Hematopoietic multipotent progenitor cell treated with erythropoietin and hydrocortisone succinate and interleukin-3 and kit ligand, for 6 days (in vitro differentiated cells): ENCODE results near the gene CAT.

Experiments
- DNase-seq: peaks from one replicate; pipeline ENCODE4 v3.0.0-alpha.2; 2015

Gene CAT

DNA sequence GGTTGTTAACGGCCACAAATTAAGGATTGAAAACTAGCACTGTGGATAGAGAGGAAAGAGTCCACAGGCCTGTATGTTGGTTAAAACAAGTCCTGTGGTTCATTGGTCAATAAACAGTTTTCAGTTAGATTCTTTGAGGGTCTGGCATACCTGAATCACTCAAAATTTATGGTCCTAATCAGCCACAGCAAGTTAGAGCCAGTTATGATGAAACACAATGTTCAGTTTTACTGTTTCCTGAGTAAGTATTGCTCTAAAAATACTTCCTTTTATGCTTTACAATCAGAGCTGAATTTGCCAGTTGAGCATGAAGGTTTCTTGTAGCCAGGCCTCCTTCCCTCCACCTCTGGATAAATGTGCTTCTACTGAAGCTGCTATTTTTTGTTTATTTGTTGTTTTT is 12.9 kb upstream of the CAT start:
- DNase-seq: peak; percentile 73

DNA sequence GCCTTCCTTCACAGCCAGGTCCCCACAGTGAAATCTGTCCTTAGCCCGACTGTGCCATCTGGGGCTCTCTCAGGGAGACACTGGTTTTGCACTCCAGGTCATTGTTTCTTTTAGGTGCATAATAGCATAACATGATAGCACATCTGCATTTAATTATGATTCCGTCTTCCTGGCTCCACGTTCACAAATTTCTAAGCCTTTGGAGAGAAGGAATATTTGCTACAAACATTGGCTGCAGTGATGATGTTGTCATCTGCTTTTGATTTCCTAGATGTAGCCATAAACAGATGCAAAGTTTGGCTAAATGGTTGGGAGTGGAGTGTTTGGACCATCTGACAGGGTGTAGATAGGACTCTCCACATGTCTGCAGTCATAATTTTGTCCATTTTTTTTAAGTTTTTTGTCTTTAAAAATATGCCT is 12.0 kb upstream of the CAT start:
- no peak for DNase-seq

DNA sequence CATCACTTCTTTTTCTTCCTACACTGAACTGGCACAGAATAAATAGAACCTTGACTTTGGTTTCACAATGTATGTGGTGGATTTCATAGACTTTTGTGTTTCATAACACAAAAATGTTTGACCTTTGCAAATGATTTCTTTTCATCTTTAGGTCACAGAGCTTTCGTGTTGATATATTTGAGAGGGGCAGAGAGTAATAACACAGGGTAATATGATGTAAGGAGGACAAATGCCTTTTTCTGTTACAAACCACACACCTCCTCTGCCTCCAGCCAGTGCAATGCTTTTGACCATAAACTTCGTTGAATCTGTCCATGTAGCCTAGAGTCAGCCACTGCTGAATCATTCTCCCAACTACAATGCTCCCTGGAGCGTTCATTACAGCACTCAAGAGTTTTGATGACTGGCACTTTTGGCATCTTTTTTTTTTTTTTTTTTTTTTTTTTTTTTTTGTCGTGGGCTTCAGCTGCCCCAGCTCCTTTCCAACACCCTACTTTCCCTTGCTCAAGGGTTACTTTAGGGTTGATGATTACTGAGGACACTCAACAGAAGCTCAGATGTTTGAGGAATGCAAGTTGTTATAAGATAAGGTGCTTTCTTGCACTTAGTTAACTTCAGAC is 11.4 kb upstream of the CAT start:
- DNase-seq: peak; percentile 80

- peak; percentile 51 for DNase-seq
These were observed 6.8 kb upstream of the CAT start for GRCh38 chr11:34431979-34432378.

DNA sequence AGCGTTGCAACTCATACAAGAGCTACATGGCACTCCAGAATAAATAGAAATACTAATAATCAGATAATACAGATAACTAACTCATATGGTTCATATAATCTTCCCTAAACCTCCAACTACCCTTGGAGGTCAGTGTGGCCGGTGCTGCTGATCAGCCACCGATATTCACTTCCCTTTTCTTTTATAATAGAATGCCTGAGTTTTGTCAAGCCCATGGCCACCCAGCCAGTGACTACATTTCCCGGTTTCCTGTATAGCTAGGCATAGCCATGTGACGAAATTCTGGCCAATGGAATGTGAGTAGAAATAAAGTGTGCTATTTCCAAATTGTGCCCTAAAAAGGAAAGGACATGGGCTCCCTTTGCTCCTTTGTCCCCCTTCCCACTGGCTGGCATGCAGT is 5.9 kb upstream of the CAT start:
- no peak for DNase-seq

GRCh38 chr11:34433899-34434298 is 4.8 kb upstream of the CAT start:
- DNase-seq: no peak

DNA sequence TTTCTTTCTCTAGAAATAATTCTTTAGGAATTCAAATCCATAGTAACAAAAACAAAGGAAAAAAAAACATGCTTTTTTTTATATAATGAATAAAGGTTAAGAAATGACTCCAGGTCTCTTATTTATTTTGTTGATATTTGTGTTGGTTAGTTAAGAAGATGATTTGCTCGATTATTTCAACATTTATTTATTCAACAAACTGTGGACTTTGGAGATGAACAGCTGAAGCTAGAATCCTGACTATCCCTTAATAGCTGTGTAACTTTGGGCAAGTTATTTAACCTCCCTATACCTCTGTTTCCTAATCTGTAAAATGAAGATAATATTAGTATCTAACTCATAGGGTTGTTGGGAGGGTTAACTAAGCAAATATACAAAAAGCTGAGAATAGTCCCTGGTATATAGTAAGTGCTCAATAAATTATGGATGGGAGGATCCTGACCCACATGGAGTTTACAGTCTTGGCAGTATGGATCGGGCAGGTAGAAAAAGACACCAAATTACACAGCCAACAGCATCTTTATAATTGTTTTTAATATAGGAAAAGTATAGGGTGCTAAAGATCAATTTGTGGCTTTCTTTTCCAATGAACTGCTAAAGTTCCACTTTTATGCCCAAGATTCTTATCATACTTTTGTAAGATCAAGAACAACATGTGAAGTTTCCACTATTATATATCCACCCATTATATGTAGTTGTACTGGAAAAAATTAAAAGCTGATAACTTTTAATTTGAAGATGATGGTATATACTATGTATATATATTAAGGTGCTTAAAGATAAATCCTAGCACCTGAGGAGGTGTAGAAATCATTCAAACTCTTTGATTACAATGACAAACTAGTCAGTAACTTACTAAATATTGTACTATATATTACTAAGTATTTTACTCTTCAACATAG is 1.3 kb upstream of the CAT start:
- DNase-seq: no peak

DNA sequence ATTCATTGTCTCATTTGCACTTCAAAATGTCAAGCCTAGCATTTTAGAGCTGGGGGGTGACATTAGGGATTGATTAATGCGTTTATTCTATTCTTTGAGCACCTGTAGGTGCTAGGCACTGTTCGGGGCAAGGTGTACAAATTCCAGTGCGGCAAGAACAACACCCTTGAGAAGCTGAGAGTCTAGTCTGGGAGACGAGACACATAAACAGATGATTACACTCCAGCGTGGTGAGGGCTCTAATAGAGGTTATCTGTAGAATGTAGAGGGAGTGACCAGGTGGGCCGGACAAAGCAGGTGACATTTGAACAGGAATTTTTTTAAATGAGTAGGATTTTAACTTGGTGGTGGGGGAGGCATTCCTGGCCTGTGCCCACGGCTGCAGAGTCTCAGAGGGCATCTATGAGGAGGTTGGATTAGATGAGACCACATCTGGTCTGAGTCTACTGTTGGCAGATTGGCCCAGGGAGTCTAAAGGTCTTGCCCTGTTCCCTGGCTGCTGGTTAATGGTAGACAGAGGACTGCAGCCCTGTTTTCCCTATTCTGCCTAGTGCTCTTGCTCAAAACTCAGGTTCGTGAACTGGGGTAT is 970 bp downstream of the CAT start:
- peak; percentile 59 for DNase-seq

DNA sequence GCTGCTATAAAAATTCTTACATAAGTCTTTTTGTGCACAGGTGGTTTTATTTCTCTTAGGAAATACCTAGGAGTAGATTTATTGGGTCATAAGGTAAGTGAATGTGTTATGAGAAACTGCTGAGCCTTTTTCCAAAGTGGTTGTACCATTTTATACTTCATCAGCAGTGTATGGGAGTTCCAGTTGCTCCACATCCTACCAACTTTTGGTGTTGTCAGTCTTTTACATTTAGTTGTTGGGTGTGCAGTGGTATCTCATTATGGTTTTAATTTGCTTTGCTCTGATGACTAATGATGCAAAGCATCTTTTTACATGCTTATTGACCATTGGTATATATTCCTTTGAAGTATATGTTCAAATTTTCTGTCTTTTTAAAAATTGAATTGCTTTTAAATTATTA is 3.1 kb downstream of the CAT start:
- no peak for DNase-seq

GRCh38 chr11:34443136-34443535 is 4.4 kb downstream of the CAT start:
- DNase-seq: no peak

GRCh38 chr11:34444428-34444827 is 5.7 kb downstream of the CAT start:
- DNase-seq: no peak

DNA sequence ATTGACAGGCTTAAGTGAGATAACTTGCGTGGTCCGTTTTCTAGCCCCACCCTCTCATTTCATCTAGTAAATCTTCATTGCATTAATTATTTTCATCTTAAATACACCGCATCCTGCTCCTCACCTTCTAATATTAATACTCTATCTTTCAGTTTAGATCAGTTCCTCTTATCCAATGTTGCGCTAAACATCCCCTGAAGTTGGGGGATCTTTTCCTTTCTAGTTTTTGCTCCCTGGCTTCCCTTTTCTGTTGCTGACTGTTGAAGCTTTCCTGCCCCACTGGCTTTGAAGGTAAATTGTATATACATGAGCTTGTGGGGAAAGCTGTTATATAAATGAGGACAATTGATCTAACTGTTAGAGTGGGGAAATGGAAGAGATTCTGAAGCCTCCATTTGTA is 7.2 kb downstream of the CAT start:
- peak; percentile 30 for DNase-seq

- DNase-seq: peak; percentile 79
These were observed 7.7 kb downstream of the CAT start for GRCh38 chr11:34446386-34446785.

GRCh38 chr11:34447044-34447443 is 8.3 kb downstream of the CAT start:
- DNase-seq: no peak

- no peak for DNase-seq
These were observed 9.7 kb downstream of the CAT start for GRCh38 chr11:34448223-34448994.

- DNase-seq: peak; percentile 52
These were observed 10.3 kb downstream of the CAT start for GRCh38 chr11:34449013-34449412.

DNA sequence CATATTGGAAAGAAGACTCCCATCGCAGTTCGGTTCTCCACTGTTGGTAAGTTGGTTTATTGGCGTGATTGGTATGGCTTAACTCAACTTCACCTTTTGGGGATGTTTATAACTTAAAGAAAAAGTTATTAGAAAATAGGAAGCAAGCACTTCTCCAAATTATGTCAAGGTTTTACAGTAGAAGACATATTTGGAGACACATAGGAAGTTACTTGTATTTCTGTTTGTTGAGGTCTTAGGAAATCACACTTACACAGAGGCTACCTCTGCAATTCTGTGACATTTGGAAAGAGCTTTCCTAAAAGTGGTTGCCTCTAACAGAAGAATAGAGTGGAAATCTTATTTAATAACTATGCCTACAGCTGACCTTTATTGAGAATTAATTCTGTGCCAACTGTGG is 12.3 kb downstream of the CAT start:
- DNase-seq: no peak

GRCh38 chr11:34454308-34455032 is 15.7 kb downstream of the CAT start:
- DNase-seq: no peak

DNA sequence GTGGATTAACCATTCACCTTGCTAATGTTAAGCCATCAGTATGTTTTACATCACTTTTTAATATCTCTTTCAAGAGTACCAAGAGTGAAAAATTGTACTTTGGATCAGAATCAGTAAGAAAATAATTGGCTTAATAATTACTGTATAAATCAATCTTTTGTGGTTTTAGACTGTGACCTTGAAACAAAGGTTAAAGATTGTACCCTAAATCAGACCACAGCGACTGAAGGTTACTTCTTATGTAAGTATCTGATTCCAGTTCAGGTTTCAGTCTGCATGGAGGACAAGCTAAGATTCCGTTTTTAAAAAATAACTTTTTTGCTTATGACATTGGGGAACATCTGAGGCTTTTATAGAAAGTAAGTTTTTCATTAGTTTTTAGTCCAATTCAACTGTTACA is 18.9 kb downstream of the CAT start:
- DNase-seq: no peak

- DNase-seq: no peak
These were observed 19.8 kb downstream of the CAT start for GRCh38 chr11:34458525-34458924.

DNA sequence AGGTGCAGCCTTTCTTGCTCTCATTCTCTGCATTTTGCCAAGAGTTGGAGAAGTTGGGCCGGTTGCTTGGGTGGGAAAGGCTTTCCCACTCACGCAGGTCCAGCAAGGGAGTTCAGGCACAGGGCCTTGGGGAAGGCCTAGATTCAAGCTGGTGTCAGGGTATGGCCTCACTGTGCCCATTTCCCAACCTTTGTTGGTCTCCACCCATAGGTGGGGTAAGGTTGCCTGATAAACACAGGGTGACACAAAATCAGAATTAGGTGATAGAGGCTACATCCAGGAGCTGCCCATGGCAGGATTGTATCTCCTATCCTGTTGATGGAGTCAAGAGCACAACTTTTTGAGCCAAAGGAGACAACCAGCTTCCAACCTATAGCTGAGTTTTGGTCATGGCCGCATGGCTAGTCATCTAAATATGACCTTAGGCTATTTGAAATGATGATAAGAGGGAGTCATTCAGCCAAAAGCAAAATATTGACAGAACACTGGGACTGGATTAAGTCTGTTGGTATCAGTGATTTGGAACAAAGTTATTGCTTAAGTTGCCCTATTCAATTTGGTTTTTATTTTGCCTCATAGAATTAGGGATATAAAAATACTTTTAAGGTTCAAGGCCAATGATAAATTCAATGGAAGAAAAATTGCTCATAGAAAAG is 20.9 kb downstream of the CAT start:
- no peak for DNase-seq

DNA sequence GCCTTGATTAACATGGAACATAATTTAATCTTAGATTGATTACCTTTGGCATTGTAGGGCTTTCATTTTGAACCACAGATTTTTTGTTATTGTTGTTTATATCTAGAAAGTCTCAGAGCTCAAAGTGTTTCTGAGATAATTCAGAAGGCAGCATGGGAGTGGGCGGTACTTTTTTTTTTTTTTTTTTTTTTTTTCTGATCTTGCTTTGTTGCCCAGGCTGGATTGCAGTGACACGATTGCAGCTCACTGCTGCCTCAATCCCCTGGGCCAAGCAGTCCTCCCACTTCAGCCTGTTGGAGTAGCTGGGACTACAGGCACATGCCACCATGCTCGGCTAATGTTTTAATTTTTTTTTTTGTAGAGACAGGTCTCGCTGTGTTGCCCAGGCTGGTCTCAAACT is 21.5 kb downstream of the CAT start:
- no peak for DNase-seq
